ENCODE data around the gene TWF2. TPM values are rescaled to one million over a fixed set of nuclear protein-coding genes. Genes with fewer than 3 reads are reported as not detected.

The TWF2 gene
- total RNA-seq, 1 donor from 2014 or later = 65.2 TPM

GRCh38 chr3:52198643-52199608 lies 40.0 kb downstream of the TWF2 start:
- H3K9me3 Mint-ChIP-seq (ENCODE audit: low read depth) = no peaks in the 10 kb centered on the region
- H3K4me1 Mint-ChIP-seq (ENCODE audit: low read depth) = peaks cover 41% of the 10 kb centered on the region
- no peak for TF ChIP-seq CTCF (IDR thresholded peaks at IDR 0.05)
- peak overlapping the region; percentile 94 for H3K27ac Mint-ChIP-seq (ENCODE audit: unreplicated experiment)
- peak overlapping the region; percentile 98 for H3K4me3 Mint-ChIP-seq (ENCODE audit: unreplicated experiment)
- H3K36me3 Mint-ChIP-seq (ENCODE audit: low read depth) = peaks cover 19% of the 10 kb centered on the region
- no peaks in the 10 kb centered on the region for H3K27me3 Mint-ChIP-seq (ENCODE audit: low read depth)
- no peak for DNase-seq (ENCODE audit: low spot score)

GRCh38 chr3:52197842-52198625 lies 40.9 kb downstream of the TWF2 start, which contains the start of gene ALAS1:
Gene ALAS1, plus strand, starts transcription at chr3:52198160. Its CDS starts 1,082 bp downstream, at chr3:52199242.
- no peaks in the 10 kb centered on the region for H3K9me3 Mint-ChIP-seq (ENCODE audit: low read depth)
- peak within 1 kb of the TSS; percentile 98 for H3K4me3 Mint-ChIP-seq (ENCODE audit: unreplicated experiment)
- no peak for DNase-seq (ENCODE audit: low spot score)
- H3K27ac Mint-ChIP-seq (ENCODE audit: unreplicated experiment) = peak within 1 kb of the TSS; percentile 94
- peaks cover 13% of the 10 kb centered on the region for H3K36me3 Mint-ChIP-seq (ENCODE audit: low read depth)
- H3K27me3 Mint-ChIP-seq (ENCODE audit: low read depth) = no peaks in the 10 kb centered on the region
- no peak for TF ChIP-seq CTCF (IDR thresholded peaks at IDR 0.05)
- H3K4me1 Mint-ChIP-seq (ENCODE audit: low read depth) = peaks cover 42% of the 10 kb centered on the region

- no peaks in the 10 kb centered on the region for H3K9me3 Mint-ChIP-seq (ENCODE audit: low read depth)
- H3K36me3 Mint-ChIP-seq (ENCODE audit: low read depth) = peaks cover 11% of the 10 kb centered on the region
- DNase-seq (ENCODE audit: low spot score) = no peak
- TF ChIP-seq CTCF (IDR thresholded peaks at IDR 0.05) = no peak
- peak overlapping the region; percentile 98 for H3K4me3 Mint-ChIP-seq (ENCODE audit: unreplicated experiment)
- H3K4me1 Mint-ChIP-seq (ENCODE audit: low read depth) = peaks cover 44% of the 10 kb centered on the region
- H3K27me3 Mint-ChIP-seq (ENCODE audit: low read depth) = no peaks in the 10 kb centered on the region
- H3K27ac Mint-ChIP-seq (ENCODE audit: unreplicated experiment) = peak overlapping the region; percentile 63
Observed at GRCh38 chr3:52197499-52197841, 41.5 kb downstream of the TWF2 start.

- no peak for DNase-seq (ENCODE audit: low spot score)
- Mint-ChIP-seq H3K27ac (ENCODE audit: unreplicated experiment) (peak overlapping the region; percentile 63), H3K36me3 (ENCODE audit: low read depth) (peaks cover 9% of the 10 kb centered on the region), H3K27me3 (ENCODE audit: low read depth) (no peaks in the 10 kb centered on the region), H3K9me3 (ENCODE audit: low read depth) (no peaks in the 10 kb centered on the region), H3K4me1 (ENCODE audit: low read depth) (peaks cover 42% of the 10 kb centered on the region), H3K4me3 (ENCODE audit: unreplicated experiment) (no peak overlapping the region)
- no peak for TF ChIP-seq CTCF (IDR thresholded peaks at IDR 0.05)
Observed at GRCh38 chr3:52196977-52197376, 42.0 kb downstream of the TWF2 start.

GRCh38 chr3:52195823-52196331 lies 43.1 kb downstream of the TWF2 start:
- H3K9me3 Mint-ChIP-seq (ENCODE audit: low read depth) = no peaks in the 10 kb centered on the region
- H3K36me3 Mint-ChIP-seq (ENCODE audit: low read depth) = peaks cover 3% of the 10 kb centered on the region
- no peak for TF ChIP-seq CTCF (IDR thresholded peaks at IDR 0.05)
- H3K27me3 Mint-ChIP-seq (ENCODE audit: low read depth) = no peaks in the 10 kb centered on the region
- DNase-seq (ENCODE audit: low spot score) = no peak
- no peak overlapping the region for H3K4me3 Mint-ChIP-seq (ENCODE audit: unreplicated experiment)
- peaks cover 35% of the 10 kb centered on the region for H3K4me1 Mint-ChIP-seq (ENCODE audit: low read depth)
- H3K27ac Mint-ChIP-seq (ENCODE audit: unreplicated experiment) = no peak overlapping the region
